Testis (tissue), 3 donors: Measurements from ENCODE around the gene HAND2. TPM values are rescaled to one million over a fixed set of nuclear protein-coding genes. Genes with fewer than 3 reads are reported as not detected.
A peak's percentile ranks its signal among the peaks of the same experiment; 100 is the strongest.

ENCODE experiments used
- DNase-seq: peaks from one replicate; pipeline ENCODE4 v3.0.0-alpha.2; 2019
- H3K27ac ChIP-seq, 2 donors: fragments of 200-600 bp; sonication (generic); one replicate each; pipeline ENCODE4 v1.5.1; 2019
- H3K27me3 ChIP-seq: fragments of 200-600 bp; sonication (generic); one replicate; pipeline ENCODE4 v1.5.1; 2019
- H3K36me3 ChIP-seq: fragments of 200-600 bp; sonication (generic); one replicate; pipeline ENCODE4 v1.5.1; 2017; ENCODE audit warnings: low read depth; ENCODE audit errors: missing control alignments
- H3K4me1 ChIP-seq: fragments of 200-600 bp; sonication (generic); one replicate; pipeline ENCODE4 v1.5.1; 2019
- H3K4me3 ChIP-seq, 2 donors: fragments of 200-600 bp; sonication (generic); one replicate each; pipeline ENCODE4 v1.5.1; 2017 to 2019
- H3K9me3 ChIP-seq: fragments of 200-600 bp; sonication (generic); one replicate; pipeline ENCODE4 v1.5.1; 2017
- POLR2A ChIP-seq: fragments of 450-650 bp; IDR thresholded peaks from one replicate; pipeline ENCODE4 v1.6.1; 2017; ENCODE audit warnings: antibody characterized with exemption, mild to moderate bottlenecking, moderate library complexity
- WGBS, 2 donors: methylation state at CpG; one replicate each; pipeline ENCODE4 v1.1.5; 2018; 5-methylcytosine and 5-hydroxymethylcytosine counted together
- intact Hi-C: fragments of 100-400 bp; cut with DNase I; formaldehyde crosslinking; loops from one replicate; pipeline ENCODE4 v1.15.1; 2023; ENCODE audit warnings: low total_unique reads
- polyA plus RNA-seq: library from polyadenylated mRNA; stranded (reverse); fragments of 350-450 nt; fragmentation: Illumina TruSeq; extraction: RNeasy Lipid Tissue Mini Kit (QIAGEN cat#74804); gene quantifications from one replicate; pipeline ENCODE4 v1.2.3, GENCODE V29; 2014; ENCODE audit warnings: low read depth, low replicate concordance; ENCODE audit not compliant: insufficient read depth
- total RNA-seq, 2 donors: library from RNA; depleted of rRNA; stranded (reverse); fragments of >200 nt; gene quantifications; one replicate each; pipeline ENCODE4 v1.2.3, GENCODE V29; 2016
- TF ChIP-seq, protein P1 (sequence below), 3 experiments: fragments of 450-650 bp in 2 of 3; fragments of 200-600 bp in 1 of 3; sonication (generic) in 1 of 3; IDR thresholded peaks; one replicate each; pipeline ENCODE4 v1.5.1; 2016 to 2019; ENCODE audit warnings: antibody characterized with exemption in 3 of 3, mild to moderate bottlenecking in 2 of 3, moderate library complexity in 1 of 3

Gene HAND2
- total and polyA plus RNA-seq, 3 donors from 2014 or later: 3.5 to 12.3 (median 9.4) TPM

DNA sequence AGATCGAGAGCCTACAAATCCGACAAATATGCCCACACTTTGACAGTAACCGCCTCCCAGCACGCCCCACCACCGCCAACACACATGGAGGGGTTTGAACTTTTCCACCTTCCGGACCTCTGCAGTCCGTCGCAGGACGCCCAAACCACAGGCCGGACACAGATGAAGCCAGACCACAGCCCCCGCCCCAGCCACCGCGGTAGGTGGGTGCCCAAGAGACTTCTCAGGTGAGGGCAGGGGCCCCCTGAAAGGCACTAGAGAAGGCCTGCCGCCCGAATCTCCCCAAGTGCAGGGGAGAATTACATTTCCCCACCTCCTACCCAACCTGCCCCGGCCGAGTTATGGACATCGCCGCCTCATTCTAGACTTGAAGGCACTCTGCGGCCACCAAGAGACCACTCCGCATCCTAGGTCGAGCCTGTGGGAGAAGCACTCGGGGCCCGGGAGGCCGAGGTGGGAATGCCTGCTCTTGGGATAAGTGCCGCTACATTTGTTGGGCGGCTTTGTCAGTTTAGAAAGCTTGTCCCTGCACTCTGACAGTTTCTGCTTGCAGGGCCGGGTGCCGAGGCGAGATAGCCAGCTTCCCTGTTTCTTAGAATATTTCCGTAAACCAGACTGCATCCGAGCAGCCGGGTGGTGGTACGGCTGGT lies 21.5 kb downstream of the HAND2 start:
- no peak overlapping the region for H3K27ac ChIP-seq
- intact Hi-C loops: loop anchor here (10.0 kb wide), 1 partner anchor 656 kb away; no protein-coding TSS in a partner anchor
- WGBS, 2 donors: 38 to 55% methylated on average over 27 to 34 of the region's 34 CpGs
- TF ChIP-seq, protein P1, sequence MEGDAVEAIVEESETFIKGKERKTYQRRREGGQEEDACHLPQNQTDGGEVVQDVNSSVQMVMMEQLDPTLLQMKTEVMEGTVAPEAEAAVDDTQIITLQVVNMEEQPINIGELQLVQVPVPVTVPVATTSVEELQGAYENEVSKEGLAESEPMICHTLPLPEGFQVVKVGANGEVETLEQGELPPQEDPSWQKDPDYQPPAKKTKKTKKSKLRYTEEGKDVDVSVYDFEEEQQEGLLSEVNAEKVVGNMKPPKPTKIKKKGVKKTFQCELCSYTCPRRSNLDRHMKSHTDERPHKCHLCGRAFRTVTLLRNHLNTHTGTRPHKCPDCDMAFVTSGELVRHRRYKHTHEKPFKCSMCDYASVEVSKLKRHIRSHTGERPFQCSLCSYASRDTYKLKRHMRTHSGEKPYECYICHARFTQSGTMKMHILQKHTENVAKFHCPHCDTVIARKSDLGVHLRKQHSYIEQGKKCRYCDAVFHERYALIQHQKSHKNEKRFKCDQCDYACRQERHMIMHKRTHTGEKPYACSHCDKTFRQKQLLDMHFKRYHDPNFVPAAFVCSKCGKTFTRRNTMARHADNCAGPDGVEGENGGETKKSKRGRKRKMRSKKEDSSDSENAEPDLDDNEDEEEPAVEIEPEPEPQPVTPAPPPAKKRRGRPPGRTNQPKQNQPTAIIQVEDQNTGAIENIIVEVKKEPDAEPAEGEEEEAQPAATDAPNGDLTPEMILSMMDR (IDR thresholded peaks at IDR 0.05): no peak
- no peak for TF ChIP-seq POLR2A
- H3K9me3 ChIP-seq: no peaks in the 10 kb centered on the region
- H3K27me3 ChIP-seq: no peaks in the 10 kb centered on the region
- peak overlapping the region; percentile 51 to 60 for H3K4me3 ChIP-seq
- H3K36me3 ChIP-seq: no peaks in the 10 kb centered on the region
- no peak for DNase-seq
- H3K4me1 ChIP-seq: no peaks in the 10 kb centered on the region

DNA sequence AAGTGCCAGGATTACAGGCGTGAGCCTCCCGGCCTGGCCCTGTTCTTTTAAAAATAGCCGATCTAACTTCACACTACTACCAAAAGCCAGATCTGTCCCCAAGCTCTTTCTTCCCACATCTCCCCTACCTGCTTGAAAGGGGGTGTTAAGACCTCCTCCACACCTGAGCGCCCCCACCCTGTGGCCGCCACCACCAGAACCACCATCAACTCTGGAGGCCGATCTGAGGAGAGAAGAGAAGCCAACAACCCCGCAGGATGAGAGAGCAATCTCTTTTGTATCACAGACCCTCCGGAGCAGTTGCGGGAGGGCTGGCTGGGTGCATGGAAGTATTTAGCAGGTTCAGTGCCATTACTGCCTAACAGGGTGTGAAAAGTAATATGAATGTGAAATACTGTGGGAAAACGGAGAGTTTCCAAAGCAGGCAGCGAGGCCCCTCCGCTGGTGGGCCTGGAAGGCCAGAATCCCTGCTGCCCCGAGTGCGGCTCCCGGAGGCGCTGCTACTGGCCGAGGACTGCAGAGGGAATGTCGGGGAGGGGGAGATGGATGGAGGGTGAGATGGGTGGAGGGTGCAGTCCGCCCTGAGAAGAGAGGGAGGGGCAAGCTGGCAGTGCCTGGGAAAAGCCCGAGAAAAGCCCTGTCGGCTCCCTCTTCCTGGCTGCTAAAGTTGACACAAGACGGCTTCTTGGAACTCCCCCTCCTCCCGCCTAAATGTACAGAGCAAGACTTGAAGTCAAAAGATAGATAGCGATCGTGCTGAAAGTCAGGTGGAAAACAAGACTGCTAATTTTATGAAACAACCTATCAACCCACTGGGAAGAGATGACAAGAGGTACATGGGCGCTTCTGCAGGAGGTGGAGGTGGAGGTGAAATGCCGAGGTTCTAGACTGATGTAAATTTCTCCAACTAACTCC lies 22.3 kb downstream of the HAND2 start:
- H3K27ac ChIP-seq: no peak overlapping the region
- intact Hi-C loops: loop anchor here (10.0 kb wide), 1 partner anchor 657 kb away; no protein-coding TSS in a partner anchor
- H3K27me3 ChIP-seq: no peaks in the 10 kb centered on the region
- WGBS, 2 donors: 49 to 74% methylated on average over 27 of the region's 27 CpGs
- no peaks in the 10 kb centered on the region for H3K9me3 ChIP-seq
- DNase-seq: no peak
- no peak overlapping the region for H3K4me3 ChIP-seq
- no peaks in the 10 kb centered on the region for H3K4me1 ChIP-seq
- TF ChIP-seq, protein P1 (IDR thresholded peaks at IDR 0.05): no peak
- TF ChIP-seq POLR2A: no peak
- no peaks in the 10 kb centered on the region for H3K36me3 ChIP-seq

DNA sequence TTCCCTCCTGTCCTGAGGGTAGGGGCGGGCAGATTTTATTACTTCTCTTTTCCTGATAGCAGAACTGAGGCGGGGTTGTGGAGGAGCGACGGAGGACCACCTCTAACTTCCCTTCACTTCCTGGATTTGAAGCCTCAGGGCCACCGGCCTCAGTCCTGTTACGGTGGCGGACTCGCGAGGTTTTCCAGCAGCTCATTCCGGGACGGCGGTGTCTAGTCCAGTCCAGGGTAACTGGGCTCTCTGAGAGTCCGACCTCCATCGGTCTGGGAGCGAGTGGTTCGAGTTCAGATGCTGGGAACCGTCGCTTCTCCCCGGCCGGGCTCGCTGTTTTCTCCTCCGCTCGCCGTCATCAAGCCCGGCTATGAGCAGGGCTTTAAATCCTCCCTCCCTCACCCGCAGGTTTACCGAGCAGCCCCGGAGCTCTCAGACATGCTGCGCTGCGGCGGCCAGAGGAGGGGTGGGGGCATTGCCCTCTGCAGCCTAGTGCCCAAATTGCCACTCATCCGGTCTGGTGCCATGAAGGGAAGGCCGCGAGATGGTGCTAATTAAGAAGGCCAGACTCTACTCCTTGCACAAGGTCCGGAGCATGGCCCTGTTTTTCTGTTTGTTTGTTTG lies 23.3 kb downstream of the HAND2 start:
- intact Hi-C loops: loop anchor here (10.0 kb wide), 1 partner anchor 658 kb away; no protein-coding TSS in a partner anchor

DNA sequence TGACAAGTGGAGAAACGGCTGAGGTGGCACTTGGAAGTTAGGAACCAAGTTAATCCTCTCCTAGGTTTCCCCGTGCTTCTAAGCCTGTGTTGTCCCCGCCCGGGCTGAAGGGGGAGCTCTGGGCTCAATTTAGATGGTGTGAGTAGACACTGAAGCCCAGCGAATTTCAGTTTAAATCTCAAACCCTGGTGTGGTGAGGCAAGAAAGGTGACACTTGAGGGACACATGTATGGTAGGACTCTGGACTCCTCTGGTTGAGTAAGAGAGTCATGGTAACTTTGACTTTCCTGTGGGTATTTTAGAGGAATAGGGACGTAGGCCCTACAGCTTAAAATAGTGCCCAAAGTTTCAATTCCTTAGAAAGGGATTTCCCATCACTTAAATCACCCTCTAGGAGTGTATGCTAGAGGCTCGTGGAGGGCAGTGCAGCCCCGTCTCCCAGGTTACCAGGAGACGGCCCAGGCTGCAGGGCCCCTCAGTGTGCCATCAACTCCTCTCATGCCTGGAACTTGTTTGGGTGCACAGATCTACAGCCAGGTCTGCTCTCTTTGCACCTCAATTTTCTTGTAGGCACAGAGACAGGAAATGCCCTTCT lies 24.0 kb downstream of the HAND2 start:
- H3K27ac ChIP-seq: no peak overlapping the region
- H3K36me3 ChIP-seq: no peaks in the 10 kb centered on the region
- intact Hi-C loops: loop anchor here (10.0 kb wide), 1 partner anchor 659 kb away; no protein-coding TSS in a partner anchor
- peak; percentile 81 for DNase-seq
- H3K4me1 ChIP-seq: no peaks in the 10 kb centered on the region
- 27 to 32% methylated on average over 9 of the region's 9 CpGs for WGBS, 2 donors
- no peak for TF ChIP-seq POLR2A
- TF ChIP-seq, protein P1 (IDR thresholded peaks at IDR 0.05): peak in 2 of 3 experiments; percentile 42 to 52
- no peaks in the 10 kb centered on the region for H3K9me3 ChIP-seq
- H3K4me3 ChIP-seq: no peak overlapping the region
- no peaks in the 10 kb centered on the region for H3K27me3 ChIP-seq

More for the DNA sequence above, 23.3 kb downstream of the HAND2 start:
- Histone ChIP-seq H3K27ac (no peak overlapping the region), H3K36me3 (no peaks in the 10 kb centered on the region), H3K27me3 (no peaks in the 10 kb centered on the region), H3K4me1 (no peaks in the 10 kb centered on the region), H3K4me3 (no peak overlapping the region), H3K9me3 (no peaks in the 10 kb centered on the region)
- no peak for DNase-seq
- WGBS, 2 donors: 28 to 38% methylated on average over 27 to 35 of the region's 35 CpGs
- no peak for TF ChIP-seq POLR2A
- TF ChIP-seq, protein P1 (IDR thresholded peaks at IDR 0.05): no peak
